Activated CD8-positive, alpha-beta T cell treated with anti-CD3 and anti-CD28 coated beads for 36 hours (primary cell): Measurements from ENCODE around the gene AGBL3. TPM values are rescaled to one million over a fixed set of nuclear protein-coding genes. Genes with fewer than 3 reads are reported as not detected.

Source experiments
- ATAC-seq: fragments of 200-7000 bp; cut with Tn5 transposase; one replicate; pipeline ENCODE4 v1.10.0; 2021; ENCODE audit warnings: mild to moderate bottlenecking, moderate library complexity
- CTCF ChIA-PET: fragments of 350-600 bp; sonication (Branson Sonifier 250); formaldehyde crosslinking; loops from one replicate; lab custom pipeline; 2021; ENCODE audit warnings: antibody characterized with exemption; lab: Charles Lee
- POLR2A ChIA-PET: fragments of 350-600 bp; sonication (Branson Sonifier 250); formaldehyde crosslinking; loops from one replicate; lab custom pipeline; 2021; ENCODE audit warnings: antibody characterized with exemption; lab: Charles Lee
- DNase-seq: peaks from one replicate; pipeline ENCODE4 v3.0.0-alpha.2; 2020
- H3K27ac Mint-ChIP-seq: one replicate; pipeline ENCODE4 v1.8.0; 2021; ENCODE audit warnings: mild to moderate bottlenecking, mixed read lengths
- H3K27me3 Mint-ChIP-seq: one replicate; pipeline ENCODE4 v1.8.0; 2021; ENCODE audit warnings: mixed read lengths
- H3K36me3 Mint-ChIP-seq: one replicate; pipeline ENCODE4 v1.8.0; 2021; ENCODE audit warnings: low read depth, mixed read lengths
- H3K4me1 Mint-ChIP-seq: one replicate; pipeline ENCODE4 v1.8.0; 2021; ENCODE audit warnings: low read depth, mixed read lengths
- H3K4me3 Mint-ChIP-seq: one replicate; pipeline ENCODE4 v1.8.0; 2021; ENCODE audit warnings: mild to moderate bottlenecking, moderate library complexity, mixed read lengths
- H3K9me3 Mint-ChIP-seq: one replicate; pipeline ENCODE4 v1.8.0; 2021; ENCODE audit warnings: mixed read lengths
- intact Hi-C: fragments of 100-400 bp; cut with micrococcal nuclease; formaldehyde crosslinking; loops from one replicate; pipeline ENCODE4 v1.10.0; 2022
- total RNA-seq, 2 experiments: library from RNA; stranded (reverse); gene quantifications; one replicate each; pipeline ENCODE4 v1.2.3, GENCODE V29; 2021
- TF ChIP-seq, protein P1 (sequence below): fragments of 200-600 bp; IDR thresholded peaks from one replicate; pipeline ENCODE4 v1.8.0; 2022; ENCODE audit warnings: antibody characterized with exemption, mild to moderate bottlenecking

AGBL3 gene
- total RNA-seq, 2 experiments from 2014 or later, result 2.7 to 2.9 TPM

DNA sequence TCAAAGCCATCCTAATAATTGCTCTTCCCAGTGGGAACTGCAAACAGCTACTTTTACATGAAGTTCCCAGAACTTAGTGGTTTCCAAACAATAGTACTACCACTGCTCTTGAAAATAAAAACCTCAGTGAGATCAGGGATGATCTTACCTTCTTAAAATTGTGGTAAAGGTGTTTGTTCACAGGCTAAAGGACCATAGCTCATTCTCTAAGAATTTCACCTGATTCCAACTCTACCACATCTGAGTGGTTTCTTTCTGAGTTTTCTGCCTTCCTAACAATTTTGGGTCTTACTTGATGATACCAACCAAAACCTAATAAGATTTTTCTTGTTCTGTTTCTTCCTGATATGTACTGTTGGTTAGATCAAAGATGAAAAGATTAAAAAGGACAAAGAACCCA, 45.6 kb upstream of the AGBL3 start:
- Mint-ChIP-seq H3K36me3 (no peaks in the 10 kb centered on the region), H3K4me3 (no peak overlapping the region), H3K27me3 (peaks cover 2% of the 10 kb centered on the region), H3K9me3 (no peaks in the 10 kb centered on the region), H3K27ac (no peak overlapping the region), H3K4me1 (peaks cover 7% of the 10 kb centered on the region)
- ATAC-seq (no peak), DNase-seq (no peak)
- ChIA-PET CTCF (no interaction called here), POLR2A (interaction anchor here (0.6 kb wide), 1 partner anchor 150 kb away, joined by 3 read pairs; no protein-coding TSS in a partner anchor)
- intact Hi-C loops, result loop anchor here (10.0 kb wide), 1 partner anchor 186 kb away; no protein-coding TSS in a partner anchor
- TF ChIP-seq, protein P1, sequence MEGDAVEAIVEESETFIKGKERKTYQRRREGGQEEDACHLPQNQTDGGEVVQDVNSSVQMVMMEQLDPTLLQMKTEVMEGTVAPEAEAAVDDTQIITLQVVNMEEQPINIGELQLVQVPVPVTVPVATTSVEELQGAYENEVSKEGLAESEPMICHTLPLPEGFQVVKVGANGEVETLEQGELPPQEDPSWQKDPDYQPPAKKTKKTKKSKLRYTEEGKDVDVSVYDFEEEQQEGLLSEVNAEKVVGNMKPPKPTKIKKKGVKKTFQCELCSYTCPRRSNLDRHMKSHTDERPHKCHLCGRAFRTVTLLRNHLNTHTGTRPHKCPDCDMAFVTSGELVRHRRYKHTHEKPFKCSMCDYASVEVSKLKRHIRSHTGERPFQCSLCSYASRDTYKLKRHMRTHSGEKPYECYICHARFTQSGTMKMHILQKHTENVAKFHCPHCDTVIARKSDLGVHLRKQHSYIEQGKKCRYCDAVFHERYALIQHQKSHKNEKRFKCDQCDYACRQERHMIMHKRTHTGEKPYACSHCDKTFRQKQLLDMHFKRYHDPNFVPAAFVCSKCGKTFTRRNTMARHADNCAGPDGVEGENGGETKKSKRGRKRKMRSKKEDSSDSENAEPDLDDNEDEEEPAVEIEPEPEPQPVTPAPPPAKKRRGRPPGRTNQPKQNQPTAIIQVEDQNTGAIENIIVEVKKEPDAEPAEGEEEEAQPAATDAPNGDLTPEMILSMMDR, result no peak

DNA sequence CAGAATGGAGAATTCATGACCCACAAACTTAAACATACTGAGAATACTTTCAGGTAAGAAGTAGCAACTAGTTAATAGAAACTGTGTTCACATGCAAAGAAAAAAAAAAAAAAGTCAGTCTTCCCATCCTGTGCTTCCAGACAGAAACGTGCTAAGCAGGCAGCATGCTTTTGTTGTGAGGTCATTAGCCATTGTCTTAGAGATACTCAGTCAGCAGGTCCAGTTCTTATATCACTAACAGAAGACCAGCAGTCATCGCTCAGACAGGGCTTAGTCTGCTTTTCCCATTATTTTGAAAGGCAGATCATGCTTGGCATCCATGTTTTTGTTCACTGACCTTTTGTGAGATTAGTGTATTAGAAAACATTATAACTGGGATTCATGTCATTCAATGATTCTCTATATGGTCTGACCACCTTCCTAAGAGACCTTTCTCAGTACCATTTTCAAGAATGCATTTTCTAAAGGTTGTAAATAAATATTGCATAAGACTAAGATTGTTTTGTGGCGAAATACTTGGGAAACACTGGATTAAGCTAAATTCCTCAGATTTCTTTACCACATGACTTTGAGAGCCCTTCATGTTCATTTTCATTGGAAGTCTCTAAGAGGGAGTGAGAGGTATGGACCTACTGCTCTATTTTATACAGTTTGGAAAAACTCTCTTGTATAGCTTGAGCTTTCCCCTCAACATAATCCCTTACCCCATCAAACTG, 45.0 kb upstream of the AGBL3 start:
- DNase-seq, result no peak
- H3K36me3 Mint-ChIP-seq, result no peaks in the 10 kb centered on the region
- H3K27me3 Mint-ChIP-seq, result peaks cover 2% of the 10 kb centered on the region
- H3K27ac Mint-ChIP-seq, result no peak overlapping the region
- TF ChIP-seq, protein P1, result no peak
- no peak overlapping the region for H3K4me3 Mint-ChIP-seq
- intact Hi-C loops, result loop anchor here (10.0 kb wide), 1 partner anchor 187 kb away; no protein-coding TSS in a partner anchor
- H3K9me3 Mint-ChIP-seq, result no peaks in the 10 kb centered on the region
- peaks cover 12% of the 10 kb centered on the region for H3K4me1 Mint-ChIP-seq
- ChIA-PET POLR2A (no interaction called here), CTCF (interaction anchor here (1.2 to 2.1 kb wide), 2 partner anchors 191 to 309 kb away, joined by 3 to 10 read pairs; no protein-coding TSS in a partner anchor)
- no peak for ATAC-seq

DNA sequence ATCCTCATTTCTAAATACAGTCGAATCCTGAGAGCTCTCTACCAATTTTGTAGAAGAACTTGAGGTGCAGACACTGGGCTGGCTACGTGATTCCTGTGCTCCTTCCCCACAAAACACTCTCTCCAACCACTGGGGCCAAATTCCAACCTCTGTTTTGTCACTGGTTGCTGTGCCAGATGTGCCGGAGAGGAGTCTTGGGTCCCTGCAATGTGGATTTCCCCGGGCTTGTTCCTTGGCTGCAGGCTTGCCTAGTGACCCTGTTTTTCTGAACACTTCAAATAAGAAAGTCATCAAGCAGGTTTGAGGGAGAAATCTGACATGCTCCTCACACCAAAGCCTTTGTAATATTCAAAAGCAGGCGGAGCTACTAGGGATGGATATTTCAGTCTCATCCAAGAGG, 44.4 kb upstream of the AGBL3 start:
- no peak overlapping the region for H3K27ac Mint-ChIP-seq
- ATAC-seq, result no peak
- no peak for DNase-seq
- no peaks in the 10 kb centered on the region for H3K36me3 Mint-ChIP-seq
- CTCF ChIA-PET, result interaction anchor here (1.2 to 2.1 kb wide), 2 partner anchors 192 to 309 kb away, joined by 3 to 10 read pairs; no protein-coding TSS in a partner anchor
- H3K27me3 Mint-ChIP-seq, result peaks cover 2% of the 10 kb centered on the region
- POLR2A ChIA-PET, result no interaction called here
- H3K9me3 Mint-ChIP-seq, result no peaks in the 10 kb centered on the region
- no peak overlapping the region for H3K4me3 Mint-ChIP-seq
- intact Hi-C loops, result loop anchor here (10.0 kb wide), 1 partner anchor 187 kb away; no protein-coding TSS in a partner anchor
- TF ChIP-seq, protein P1, result no peak
- H3K4me1 Mint-ChIP-seq, result peaks cover 11% of the 10 kb centered on the region

DNA sequence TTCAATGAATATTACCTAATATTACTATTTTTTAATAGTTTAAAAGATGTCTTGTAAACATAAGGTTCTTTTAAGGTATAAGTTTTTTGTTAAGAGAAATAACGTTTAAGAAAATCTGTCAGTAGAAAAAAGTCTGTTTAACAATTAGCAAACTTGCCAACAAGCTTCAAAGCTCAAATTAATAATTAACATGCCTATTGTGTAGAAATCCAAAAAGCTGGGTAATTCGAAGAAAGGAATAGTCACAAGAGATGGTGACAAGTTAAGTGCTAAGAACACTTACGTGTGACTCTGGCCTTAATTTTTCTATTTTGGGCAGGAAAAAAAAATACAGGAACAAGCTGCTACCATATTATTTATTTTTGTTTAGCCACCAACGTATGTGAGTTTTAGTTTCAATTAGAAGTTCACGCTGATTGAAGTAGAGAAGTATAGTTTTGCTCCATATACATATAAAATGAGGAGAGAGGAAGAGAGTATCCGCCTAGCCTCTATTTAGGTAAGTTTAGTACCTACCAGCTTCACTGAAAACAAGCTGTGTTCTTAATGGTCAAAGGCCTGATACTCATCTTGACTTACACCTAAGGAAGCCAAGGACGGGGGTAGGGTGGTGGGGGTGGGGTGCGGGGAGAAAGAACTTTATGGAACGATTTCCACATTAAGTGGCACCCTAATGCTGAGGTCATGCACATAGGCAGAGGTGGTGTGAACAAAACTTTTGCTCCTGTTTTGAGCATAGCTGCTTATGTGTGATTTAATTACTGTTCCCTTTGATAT, 43.4 kb upstream of the AGBL3 start:
- Mint-ChIP-seq H3K36me3 (no peaks in the 10 kb centered on the region), H3K9me3 (no peaks in the 10 kb centered on the region), H3K4me1 (peaks cover 12% of the 10 kb centered on the region), H3K27ac (no peak overlapping the region), H3K27me3 (peaks cover 2% of the 10 kb centered on the region), H3K4me3 (no peak overlapping the region)
- TF ChIP-seq, protein P1, result no peak
- ChIA-PET POLR2A (interaction anchor here (0.6 to 1.0 kb wide), 2 partner anchors 105 to 285 kb away, joined by 3 to 4 read pairs; no protein-coding TSS in a partner anchor), CTCF (interaction anchor here (0.8 to 2.1 kb wide), 4 partner anchors 193 to 310 kb away, joined by 3 to 10 read pairs (median 3); no protein-coding TSS in a partner anchor)
- intact Hi-C loops, result loop anchor here (10.0 kb wide), 1 partner anchor 188 kb away; no protein-coding TSS in a partner anchor
- ATAC-seq, result no peak
- DNase-seq, result no peak
